GM19351 (cell line): ENCODE data around the gene CGN.

ENCODE experiments used
- ATAC-seq: cut with Tn5 transposase; IDR thresholded peaks from one replicate; pipeline ENCODE4 v1.9.1; 2021; ENCODE audit warnings: mild to moderate bottlenecking, moderate library complexity; ENCODE audit not compliant: unreplicated experiment

Gene CGN

DNA sequence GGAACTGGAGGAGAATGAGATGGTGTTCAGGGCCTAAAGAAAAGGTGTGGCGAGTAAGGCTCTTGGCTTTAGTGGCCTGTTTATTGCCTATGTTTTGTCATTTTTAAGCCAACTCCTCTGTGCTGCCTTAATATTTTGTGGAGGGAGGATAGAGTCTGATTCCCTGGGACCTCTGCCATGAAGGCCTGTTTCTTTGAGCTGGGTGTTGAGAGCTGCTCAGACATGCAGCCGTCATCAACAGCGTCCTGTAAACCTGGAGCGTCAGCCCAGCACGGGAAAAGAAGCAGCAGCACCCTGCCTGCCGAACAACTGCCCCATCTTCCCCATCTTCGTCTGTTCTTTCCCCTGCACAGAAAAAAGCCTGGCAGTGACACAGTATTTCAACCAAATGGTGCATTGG, 73.6 kb downstream of the CGN start:
- no peak for ATAC-seq

DNA sequence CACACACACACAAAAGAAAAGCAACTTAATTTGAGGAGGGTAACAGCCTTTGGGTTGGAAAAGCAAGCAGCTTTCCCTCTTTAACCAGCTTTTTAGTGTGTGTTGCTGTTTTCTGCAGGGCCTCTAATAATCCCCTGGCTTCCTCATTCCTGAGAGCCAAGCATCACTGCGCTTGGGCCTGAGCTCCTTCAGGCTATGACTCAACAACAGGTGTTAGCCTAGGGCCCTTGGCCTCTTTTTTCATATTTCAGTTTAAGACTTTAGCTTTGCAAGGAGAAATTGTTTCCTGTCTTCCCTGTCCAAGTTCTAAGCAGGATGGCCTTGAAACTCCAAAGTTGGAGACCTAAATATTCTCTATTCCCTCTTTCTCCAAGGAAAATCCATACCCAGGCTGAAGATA, 74.4 kb downstream of the CGN start:
- no peak for ATAC-seq
